Mammary epithelial cell (primary cell): ENCODE results near the gene TLE3.

Source experiments
- EZH2 ChIP-seq: IDR thresholded peaks from 2 replicates; pipeline ENCODE4 v1.6.1; 2012; ENCODE audit warnings: low read length, inconsistent platforms, borderline replicate concordance
- TF ChIP-seq, protein P1 (sequence below), 2 donors: IDR thresholded peaks in 1 of 2; conservative IDR thresholded peaks in 1 of 2; 2 replicates each; pipeline ENCODE4 v1.5.1; 2011 to 2012; ENCODE audit warnings: inconsistent platforms in 2 of 2, low read length in 2 of 2, mild to moderate bottlenecking in 2 of 2, control low read depth in 1 of 2, low read depth in 1 of 2; ENCODE audit not compliant: insufficient read depth in 1 of 2; ENCODE audit errors: extremely low read depth in 1 of 2

DNA sequence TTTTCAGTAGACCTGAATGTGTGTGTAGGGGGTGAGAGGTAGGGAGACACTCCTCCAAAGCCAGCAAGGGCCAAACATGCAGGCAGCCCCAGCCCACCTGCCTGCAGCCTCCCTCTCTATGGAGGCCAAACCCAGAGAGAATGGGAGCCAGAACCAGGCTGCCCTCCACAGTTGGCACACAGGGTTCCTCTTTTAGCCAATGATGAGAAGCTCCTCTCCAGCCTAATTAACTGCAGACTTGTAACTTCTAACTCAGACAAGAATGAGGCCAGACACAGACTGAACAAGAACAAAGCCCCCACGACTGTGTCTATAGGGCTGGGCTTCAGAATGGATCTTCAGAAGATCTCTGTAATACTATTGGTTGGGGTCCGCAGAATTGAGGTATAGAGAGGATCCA lies 12.3 kb upstream of the TLE3 start:
- TF ChIP-seq, protein P1, sequence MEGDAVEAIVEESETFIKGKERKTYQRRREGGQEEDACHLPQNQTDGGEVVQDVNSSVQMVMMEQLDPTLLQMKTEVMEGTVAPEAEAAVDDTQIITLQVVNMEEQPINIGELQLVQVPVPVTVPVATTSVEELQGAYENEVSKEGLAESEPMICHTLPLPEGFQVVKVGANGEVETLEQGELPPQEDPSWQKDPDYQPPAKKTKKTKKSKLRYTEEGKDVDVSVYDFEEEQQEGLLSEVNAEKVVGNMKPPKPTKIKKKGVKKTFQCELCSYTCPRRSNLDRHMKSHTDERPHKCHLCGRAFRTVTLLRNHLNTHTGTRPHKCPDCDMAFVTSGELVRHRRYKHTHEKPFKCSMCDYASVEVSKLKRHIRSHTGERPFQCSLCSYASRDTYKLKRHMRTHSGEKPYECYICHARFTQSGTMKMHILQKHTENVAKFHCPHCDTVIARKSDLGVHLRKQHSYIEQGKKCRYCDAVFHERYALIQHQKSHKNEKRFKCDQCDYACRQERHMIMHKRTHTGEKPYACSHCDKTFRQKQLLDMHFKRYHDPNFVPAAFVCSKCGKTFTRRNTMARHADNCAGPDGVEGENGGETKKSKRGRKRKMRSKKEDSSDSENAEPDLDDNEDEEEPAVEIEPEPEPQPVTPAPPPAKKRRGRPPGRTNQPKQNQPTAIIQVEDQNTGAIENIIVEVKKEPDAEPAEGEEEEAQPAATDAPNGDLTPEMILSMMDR (conservative IDR thresholded peaks at IDR 0.05 in 1 of 2, IDR thresholded peaks at IDR 0.05 in 1 of 2; ENCODE audit: extremely low read depth in 1 of 2, insufficient read depth in 1 of 2, low read depth in 1 of 2, low read length in 2 of 2): no peak
- TF ChIP-seq EZH2: no peak
